H1 (cell line): ENCODE measurements around the gene FRMD7. TPM values are rescaled to one million over a fixed set of nuclear protein-coding genes. Genes with fewer than 3 reads are reported as not detected.

Source experiments
- CTCF ChIA-PET: fragments of 300-600 bp; sonication (Branson Sonifier 250); formaldehyde crosslinking; loops from one replicate; lab custom pipeline; 2021; ENCODE audit not compliant: partially characterized antibody; lab: Charles Lee
- POLR2A ChIA-PET: fragments of 300-600 bp; sonication (Branson Sonifier 250); formaldehyde crosslinking; loops from one replicate; lab custom pipeline; 2021; ENCODE audit warnings: inconsistent platforms; ENCODE audit not compliant: partially characterized antibody; lab: Charles Lee
- DNase-seq, 2 experiments: peaks; one replicate each; pipeline versions ENCODE4 v3.0.0 to v3.0.0-alpha.2; 2010 to 2022; ENCODE audit warnings: low spot score in 2 of 2, low read depth in 1 of 2, mixed read lengths in 1 of 2
- FAIRE-seq: peaks from 2 replicates; lab custom pipeline; 2011; peaks lifted over from hg19 to GRCh38; lab: Jason Lieb, UNC
- H2AFZ ChIP-seq: 2 replicates; pipeline ENCODE4 v1.8.1; 2012; ENCODE audit warnings: low read length, inconsistent platforms
- H2AK5ac ChIP-seq: 2 replicates; pipeline ENCODE4 v1.6.1; 2013; ENCODE audit warnings: low read depth, low read length
- H2BK120ac ChIP-seq: replicated peaks from 2 replicates; pipeline ENCODE3; 2013; ENCODE audit warnings: low read depth, low read length, inconsistent platforms
- H2BK12ac ChIP-seq: 2 replicates; pipeline ENCODE4 v1.6.1; 2013; ENCODE audit warnings: low read depth, low read length
- H2BK15ac ChIP-seq: 2 replicates; pipeline ENCODE4 v1.6.1; 2013; ENCODE audit warnings: low read length
- H2BK20ac ChIP-seq: 2 replicates; pipeline ENCODE4 v1.6.1; 2013; ENCODE audit warnings: low read length
- H2BK5ac ChIP-seq: 2 replicates; pipeline ENCODE4 v1.6.1; 2013; ENCODE audit warnings: low read depth, low read length
- H3K14ac ChIP-seq: 2 replicates; pipeline ENCODE4 v1.6.1; 2013; ENCODE audit warnings: inconsistent platforms; ENCODE audit not compliant: insufficient read length
- H3K18ac ChIP-seq: 2 replicates; pipeline ENCODE4 v1.6.1; 2013; ENCODE audit warnings: low read length; ENCODE audit errors: extremely low read depth
- H3K23ac ChIP-seq: 2 replicates; pipeline ENCODE4 v1.6.1; 2013; ENCODE audit warnings: inconsistent platforms; ENCODE audit not compliant: insufficient read length
- H3K23me2 ChIP-seq: 2 replicates; pipeline ENCODE4 v1.6.1; 2013; ENCODE audit warnings: low read depth, low read length
- H3K27ac ChIP-seq: 2 replicates; pipeline ENCODE4 v1.6.1; 2011; ENCODE audit warnings: low read depth, low read length, inconsistent platforms
- H3K27me3 ChIP-seq, 4 experiments: replicated peaks in 1 of 4; 1 replicate in 1 of 4; 2 replicates in 3 of 4; pipeline versions ENCODE4 v1.6.1 to v1.8.1; 2011 to 2013; ENCODE audit warnings: low read length in 3 of 4, mild to moderate bottlenecking in 3 of 4, inconsistent platforms in 2 of 4, mixed read lengths in 2 of 4, moderate library complexity in 1 of 4; ENCODE audit not compliant: control insufficient read depth in 3 of 4, insufficient read depth in 3 of 4; ENCODE audit errors: extremely low read depth in 1 of 4
- H3K36me3 ChIP-seq, 4 experiments: 2 replicates each; pipeline versions ENCODE4 v1.6.1 to v1.8.1; 2011 to 2013; ENCODE audit warnings: mild to moderate bottlenecking in 4 of 4, low read length in 3 of 4, moderate library complexity in 2 of 4, control low read depth in 1 of 4, inconsistent platforms in 1 of 4; ENCODE audit not compliant: insufficient read depth in 4 of 4, control insufficient read depth in 2 of 4
- H3K4ac ChIP-seq: replicated peaks from 2 replicates; pipeline ENCODE3; 2013; ENCODE audit warnings: low read length, low read depth, mixed read lengths, inconsistent platforms; ENCODE audit not compliant: insufficient read length
- H3K4me1 ChIP-seq, 4 experiments: replicated peaks in 1 of 4; 1 replicate in 1 of 4; 2 replicates in 3 of 4; pipeline versions ENCODE4 v1.6.1 to v1.8.1; 2011 to 2013; ENCODE audit warnings: low read length in 3 of 4, inconsistent platforms in 2 of 4, mixed read lengths in 1 of 4; ENCODE audit not compliant: insufficient read depth in 4 of 4, control insufficient read depth in 3 of 4
- H3K4me2 ChIP-seq, 2 experiments: 2 replicates each; pipeline versions ENCODE4 v1.6.1 to v1.8.1; 2011 to 2013; ENCODE audit warnings: low read depth in 2 of 2, low read length in 2 of 2, control low read depth in 1 of 2, inconsistent platforms in 1 of 2, mild to moderate bottlenecking in 1 of 2; ENCODE audit not compliant: insufficient read depth in 1 of 2
- H3K4me3 ChIP-seq, 4 experiments: fragments of 200-600, 300-600 bp in 1 of 4; sonication (generic), shearing (Covaris generic), sonication (Bioruptor Twin) in 1 of 4; 2 replicates each; pipeline versions ENCODE4 v1.5.1 to v1.8.1; 2011 to 2016; ENCODE audit warnings: low read length in 4 of 4, low read depth in 3 of 4, control low read depth in 2 of 4, inconsistent platforms in 2 of 4, mild to moderate bottlenecking in 2 of 4, mixed read lengths in 1 of 4, moderate library complexity in 1 of 4; ENCODE audit not compliant: insufficient read depth in 2 of 4; ENCODE audit errors: extremely low read depth in 1 of 4
- H3K56ac ChIP-seq: replicated peaks from 2 replicates; pipeline ENCODE3; 2013; ENCODE audit warnings: low read depth, mild to moderate bottlenecking, mixed read lengths, low read length, inconsistent platforms; ENCODE audit not compliant: insufficient read length
- H3K79me1 ChIP-seq: 2 replicates; pipeline ENCODE4 v1.6.1; 2013; ENCODE audit warnings: low read depth, low read length, control low read depth
- H3K79me2 ChIP-seq, 2 experiments: 2 replicates each; pipeline versions ENCODE4 v1.6.1 to v1.8.1; 2012 to 2013; ENCODE audit warnings: low read length in 2 of 2, mild to moderate bottlenecking in 2 of 2, inconsistent platforms in 1 of 2; ENCODE audit not compliant: insufficient read depth in 2 of 2, control insufficient read depth in 1 of 2
- H3K9ac ChIP-seq, 4 experiments: replicated peaks in 1 of 4; 1 replicate in 1 of 4; 2 replicates in 3 of 4; pipeline versions ENCODE4 v1.6.1 to v1.8.1; 2011 to 2013; ENCODE audit warnings: low read depth in 3 of 4, low read length in 3 of 4, control low read depth in 2 of 4, mild to moderate bottlenecking in 2 of 4, moderate library complexity in 2 of 4, inconsistent platforms in 1 of 4; ENCODE audit errors: extremely low read depth in 1 of 4
- H3K9me3 ChIP-seq, 2 experiments: 2 replicates each; pipeline versions ENCODE4 v1.6.1 to v1.8.1; 2012 to 2013; ENCODE audit warnings: mild to moderate bottlenecking in 2 of 2, moderate library complexity in 2 of 2, control low read depth in 1 of 2, inconsistent platforms in 1 of 2, low read depth in 1 of 2, low read length in 1 of 2, mixed read lengths in 1 of 2; ENCODE audit not compliant: insufficient read depth in 2 of 2
- H4K20me1 ChIP-seq, 2 experiments: replicated peaks in 1 of 2; 2 replicates each; pipeline versions ENCODE3 to v1.8.1; 2011 to 2013; ENCODE audit warnings: inconsistent platforms in 2 of 2, low read length in 2 of 2, mild to moderate bottlenecking in 1 of 2; ENCODE audit not compliant: insufficient read depth in 2 of 2, control insufficient read depth in 1 of 2
- H4K5ac ChIP-seq: 2 replicates; pipeline ENCODE4 v1.6.1; 2013; ENCODE audit warnings: low read length, low read depth, mixed read lengths, inconsistent platforms; ENCODE audit not compliant: insufficient read length
- H4K8ac ChIP-seq: 2 replicates; pipeline ENCODE4 v1.8.0; 2013; ENCODE audit warnings: mild to moderate bottlenecking, moderate library complexity, low read length, inconsistent platforms; ENCODE audit not compliant: insufficient read depth; ENCODE audit errors: extremely low read depth
- H4K91ac ChIP-seq: replicated peaks from 2 replicates; pipeline ENCODE3; 2013; ENCODE audit warnings: low read length, mixed read lengths, inconsistent platforms; ENCODE audit not compliant: insufficient read length
- KDM1A ChIP-seq: fragments of 200-600, 300-600 bp; sonication (generic); IDR thresholded peaks from 2 replicates; pipeline ENCODE4 v1.7.1; 2016; ENCODE audit warnings: mild to moderate bottlenecking, low read length, borderline replicate concordance
- polyA plus RNA-seq, 7 experiments: library from polyadenylated mRNA; depleted of rRNA in 3 of 7; stranded (reverse) in 5 of 7; unstranded in 2 of 7; fragments of >200 nt in 5 of 7; fragments of 200-250 nt in 2 of 7; gene quantifications; 1 replicate in 5 of 7; 2 replicates in 1 of 7; 4 replicates in 1 of 7; pipeline versions ENCODE4 v1.2.1 to v1.2.3, GENCODE V29; 2011 to 2013; ENCODE audit warnings: missing spikeins in 2 of 7, mixed read lengths in 2 of 7
- total RNA-seq: library from RNA; stranded (reverse); fragmentation: NEBNext Ultra II Directional; extraction: Animal tissue kit (Norgen Biotek cat#: 25700); gene quantifications from 2 replicates; pipeline ENCODE4 v1.2.1, GENCODE V29; 2021

FRMD7 gene
- total and polyA plus RNA-seq, 2 of the 8 experiments (the other 6 are each of a cell fraction or from before 2014, with no cell fraction given), result not detected

DNA sequence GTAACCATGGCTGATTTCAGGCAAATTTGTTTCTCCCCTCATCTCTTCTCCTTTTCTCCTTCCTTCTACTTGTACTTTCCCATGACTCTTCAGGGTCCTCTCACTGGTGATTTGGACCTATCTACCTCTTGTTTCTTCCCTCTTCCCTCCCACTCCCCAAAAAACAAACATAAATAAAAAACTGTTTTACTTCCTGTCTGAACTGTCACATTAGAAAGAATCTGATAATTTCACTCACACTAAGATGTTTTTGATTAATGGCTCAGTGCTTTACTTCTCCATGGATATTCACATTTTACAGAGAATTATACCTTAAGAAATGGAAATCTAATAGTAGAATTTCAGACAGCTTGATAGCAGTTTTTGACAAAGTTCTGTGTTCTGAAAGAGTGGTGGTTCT lies 97.6 kb downstream of the FRMD7 start:
- ChIA-PET CTCF (no interaction called here), POLR2A (interaction anchor here (1.3 kb wide), 1 partner anchor 7 kb away, joined by 3 read pairs; the partner anchor contains the start of gene STK26)
- H3K36me3 ChIP-seq, result no peaks in the 10 kb centered on the region
- H2AK5ac ChIP-seq, result no peak overlapping the region
- H2BK12ac ChIP-seq, result no peak overlapping the region
- H2BK20ac ChIP-seq, result no peak overlapping the region
- H3K79me1 ChIP-seq, result no peaks in the 10 kb centered on the region; the same call in 1 of the 2 replicates
- H3K14ac ChIP-seq, result no peak overlapping the region
- H3K56ac ChIP-seq, result no peak overlapping the region
- H3K4me3 ChIP-seq, result no peak overlapping the region
- no peak overlapping the region for H3K4ac ChIP-seq
- no peak overlapping the region for H4K91ac ChIP-seq
- no peak overlapping the region for H2AFZ ChIP-seq
- no peak overlapping the region for H2BK5ac ChIP-seq
- no peak for TF ChIP-seq KDM1A
- H3K23me2 ChIP-seq, result no peaks in the 10 kb centered on the region
- no peak overlapping the region for H2BK120ac ChIP-seq
- H3K4me1 ChIP-seq, result peaks cover 0 to 10% (median 3%) of the 10 kb centered on the region in 4 experiments; a peak in 3 of 7 replicates
- H3K79me2 ChIP-seq, result peaks cover 0 to 95% of the 10 kb centered on the region in 2 experiments; a peak in 3 of 4 replicates
- H4K5ac ChIP-seq, result no peak overlapping the region
- no peak overlapping the region for H3K18ac ChIP-seq
- no peak overlapping the region for H3K4me2 ChIP-seq
- H4K8ac ChIP-seq, result no peak overlapping the region
- no peak overlapping the region for H3K9ac ChIP-seq
- peaks cover 0 to 2% of the 10 kb centered on the region in 2 experiments for H4K20me1 ChIP-seq
- no peak overlapping the region for H3K23ac ChIP-seq
- no peak for FAIRE-seq
- H2BK15ac ChIP-seq, result no peak overlapping the region
- H3K27me3 ChIP-seq, result no peaks in the 10 kb centered on the region
- no peak overlapping the region for H3K27ac ChIP-seq
- DNase-seq, result no peak
- H3K9me3 ChIP-seq, result no peaks in the 10 kb centered on the region

Other genes with a start within 250 kb of the FRMD7 start
- 92.5 and 98.2 TPM in 2 replicates for gene STK26, start 104.7 kb downstream of the FRMD7 start, total RNA-seq
- gene STK26, start 104.7 kb downstream of the FRMD7 start, polyA plus RNA-seq (2011; rRNA removed), result 12.7 and 24.2 TPM in 2 replicates
- 20.5 TPM in 2 replicates for gene RAP2C, start 91.4 kb upstream of the FRMD7 start, total RNA-seq
- gene RAP2C, start 91.4 kb upstream of the FRMD7 start, polyA plus RNA-seq (2011; rRNA removed), result 4.7 and 6.5 TPM in 2 replicates